ENCODE results near the gene TWIST2.

The TWIST2 gene

GRCh38 chr2:238903141-238903540 lies 55.3 kb downstream of the TWIST2 start:
- DNase-seq (ENCODE audit: low read depth in 4 of 4, low spot score in 1 of 4), result no peak

GRCh38 chr2:238904177-238904576 lies 56.3 kb downstream of the TWIST2 start:
- DNase-seq (ENCODE audit: low read depth in 4 of 4, low spot score in 1 of 4), result no peak

DNA sequence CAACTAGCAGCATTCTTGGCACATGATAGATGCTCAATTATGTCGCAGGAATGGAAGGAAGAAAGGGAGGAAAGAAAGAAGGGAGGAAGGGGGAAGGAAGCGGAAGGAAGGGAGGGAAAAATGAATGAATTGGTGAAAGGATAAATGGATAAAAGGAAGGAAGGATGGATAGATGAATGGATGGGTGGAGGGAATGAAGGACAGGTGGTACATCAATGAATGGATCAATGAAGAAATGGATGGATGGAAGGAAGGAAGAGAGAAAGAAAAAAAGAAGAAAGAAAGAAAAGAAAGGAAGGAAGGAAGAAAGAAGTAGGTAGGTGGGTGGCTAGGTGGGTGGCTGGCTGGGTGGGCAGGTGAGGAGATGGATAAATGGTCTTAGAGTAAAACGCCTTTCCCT lies 56.8 kb downstream of the TWIST2 start:
- DNase-seq (ENCODE audit: low read depth in 4 of 4, low spot score in 1 of 4), result no peak

- DNase-seq (ENCODE audit: low read depth in 4 of 4, low spot score in 1 of 4), result no peak
These were observed 57.3 kb downstream of the TWIST2 start for GRCh38 chr2:238905224-238905623.

GRCh38 chr2:238905644-238906043 lies 57.8 kb downstream of the TWIST2 start:
- no peak for DNase-seq (ENCODE audit: low read depth in 4 of 4, low spot score in 1 of 4)

DNA sequence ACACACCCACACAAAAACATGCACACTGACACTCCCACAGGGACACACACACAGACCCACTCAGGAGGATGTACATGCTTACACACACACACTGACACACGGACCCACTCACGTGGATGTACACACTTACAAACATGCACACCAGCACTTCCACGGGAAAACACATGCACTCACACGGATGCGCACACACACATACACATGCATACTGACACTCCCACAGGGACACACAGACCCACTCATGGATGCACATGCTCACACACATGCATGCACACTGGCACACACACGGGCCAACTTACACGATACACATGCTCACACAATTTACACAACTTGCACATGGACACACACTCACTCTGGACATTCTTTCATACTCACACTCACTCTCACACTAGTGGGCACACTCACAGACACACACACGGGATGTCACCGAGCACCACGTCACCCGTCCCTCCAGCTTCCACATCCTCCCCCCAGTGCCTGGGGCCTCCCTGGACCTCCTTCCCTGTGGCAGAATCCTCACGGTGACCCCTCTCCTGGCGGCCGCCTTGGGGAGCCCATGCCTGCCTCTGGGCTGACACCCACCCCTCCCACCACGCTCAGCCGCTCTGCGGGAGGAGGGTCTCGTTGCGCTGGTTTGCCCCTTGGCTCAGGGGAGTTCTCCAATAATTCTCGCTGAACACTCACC lies 58.5 kb downstream of the TWIST2 start:
- DNase-seq (ENCODE audit: low read depth in 4 of 4, low spot score in 1 of 4), result no peak

DNA sequence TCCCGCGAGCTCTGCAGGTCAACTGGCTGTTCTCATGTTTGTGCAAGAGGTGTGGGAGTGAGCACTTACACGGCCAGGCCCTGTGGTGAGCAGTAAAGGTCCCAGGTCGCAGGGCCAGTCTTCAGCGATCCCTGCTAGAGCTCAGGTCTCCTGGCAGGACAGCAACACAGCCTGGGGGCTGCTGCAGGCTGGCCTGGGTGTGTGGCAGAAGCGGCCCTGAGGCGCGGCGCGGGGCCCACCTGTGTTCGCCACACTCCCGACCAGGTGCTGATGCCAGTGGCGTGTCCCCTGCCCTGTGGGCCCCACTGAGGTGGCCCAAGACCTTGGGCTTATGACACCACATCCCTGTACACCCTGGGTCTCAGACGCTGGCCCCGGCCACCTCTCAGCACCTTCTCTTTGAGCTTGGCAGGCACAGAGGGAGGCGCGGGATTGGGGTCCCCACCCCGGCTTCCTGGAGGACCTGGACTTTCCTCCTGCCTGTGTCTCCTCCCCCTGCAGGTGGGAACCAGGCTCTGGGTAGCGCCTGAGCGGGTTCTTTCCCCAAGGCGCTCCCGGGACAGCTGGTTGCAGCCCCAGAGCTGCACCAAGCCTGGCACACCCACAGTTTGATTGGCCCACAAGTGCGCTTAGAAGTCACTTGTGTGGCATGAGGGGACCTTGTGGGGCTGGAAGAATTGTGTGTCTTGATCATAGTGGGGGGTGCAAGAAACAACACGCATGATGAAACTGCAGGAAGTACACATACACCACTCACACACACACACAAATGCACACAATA lies 59.2 kb downstream of the TWIST2 start:
- DNase-seq (ENCODE audit: low read depth in 4 of 4, low spot score in 1 of 4), result no peak

GRCh38 chr2:238907717-238908173 lies 59.9 kb downstream of the TWIST2 start:
- no peak for DNase-seq (ENCODE audit: low read depth in 4 of 4, low spot score in 1 of 4)

GRCh38 chr2:238908960-238909951 lies 61.4 kb downstream of the TWIST2 start:
- no peak for DNase-seq (ENCODE audit: low read depth in 4 of 4, low spot score in 1 of 4)

GRCh38 chr2:238910751-238911351 lies 63.0 kb downstream of the TWIST2 start:
- no peak for DNase-seq (ENCODE audit: low read depth in 4 of 4, low spot score in 1 of 4)

GRCh38 chr2:238911376-238912227 lies 63.7 kb downstream of the TWIST2 start:
- no peak for DNase-seq (ENCODE audit: low read depth in 4 of 4, low spot score in 1 of 4)

- no peak for DNase-seq (ENCODE audit: low read depth in 4 of 4, low spot score in 1 of 4)
These were observed 64.5 kb downstream of the TWIST2 start for GRCh38 chr2:238912228-238912915.

- no peak for DNase-seq (ENCODE audit: low read depth in 4 of 4, low spot score in 1 of 4)
These were observed 65.3 kb downstream of the TWIST2 start for GRCh38 chr2:238912916-238913875.

DNA sequence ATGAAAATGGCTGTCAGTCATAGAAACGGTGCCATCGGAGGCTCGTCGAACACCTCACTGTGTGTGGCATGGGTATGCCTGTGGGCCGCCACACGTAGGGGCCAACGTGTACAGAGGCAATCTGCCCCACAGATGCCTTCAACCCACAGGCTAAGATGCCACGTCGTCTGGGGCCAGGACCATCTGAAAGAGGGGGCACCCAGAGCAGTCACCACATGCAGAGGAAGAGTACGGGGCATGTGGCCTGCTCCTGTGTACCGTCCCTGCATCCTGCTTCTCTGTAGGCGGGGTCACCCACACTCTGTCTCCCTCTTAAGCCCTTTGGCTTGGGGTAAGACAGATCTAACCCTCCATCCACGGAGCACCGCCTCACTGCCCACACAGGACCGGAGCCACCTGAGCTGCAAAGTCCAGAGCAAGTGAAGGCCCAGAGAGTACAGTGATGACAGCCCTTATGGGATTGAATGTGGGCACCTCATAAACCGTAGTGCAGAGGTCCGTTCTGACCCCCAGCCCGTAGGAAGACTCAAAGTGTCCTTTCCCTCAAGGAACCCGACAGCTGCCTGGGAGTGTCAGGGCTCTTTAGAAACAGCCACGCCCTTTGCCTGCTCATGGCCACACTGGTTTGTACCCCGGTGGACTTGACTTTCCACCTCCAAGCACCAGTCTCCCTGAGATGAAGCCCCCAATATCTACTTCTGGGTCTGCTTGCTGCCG lies 66.2 kb downstream of the TWIST2 start:
- DNase-seq (ENCODE audit: low read depth in 4 of 4, low spot score in 1 of 4), result no peak

GRCh38 chr2:238914648-238915015 lies 66.7 kb downstream of the TWIST2 start:
- DNase-seq (ENCODE audit: low read depth in 4 of 4, low spot score in 1 of 4), result no peak

DNA sequence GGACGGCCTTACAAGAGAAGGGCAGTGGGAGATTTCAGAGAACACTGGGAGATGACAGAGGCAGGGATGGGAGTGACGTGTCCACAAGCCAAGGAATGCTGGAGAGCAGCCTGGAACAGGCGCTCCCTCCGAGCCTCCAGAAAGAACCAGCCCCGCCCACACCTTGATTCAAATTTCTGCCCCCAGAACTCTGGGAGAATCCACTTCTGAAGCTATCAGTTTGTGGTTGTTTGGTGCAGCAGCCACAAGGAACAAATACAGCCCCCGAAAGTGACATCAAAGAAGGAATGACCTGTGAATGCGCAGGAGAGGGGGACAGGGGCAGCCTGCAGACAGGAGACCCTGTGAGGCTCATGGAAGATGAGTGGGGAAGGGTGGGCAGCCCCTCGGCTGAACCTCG lies 67.3 kb downstream of the TWIST2 start:
- DNase-seq (ENCODE audit: low read depth in 4 of 4, low spot score in 1 of 4), result no peak

DNA sequence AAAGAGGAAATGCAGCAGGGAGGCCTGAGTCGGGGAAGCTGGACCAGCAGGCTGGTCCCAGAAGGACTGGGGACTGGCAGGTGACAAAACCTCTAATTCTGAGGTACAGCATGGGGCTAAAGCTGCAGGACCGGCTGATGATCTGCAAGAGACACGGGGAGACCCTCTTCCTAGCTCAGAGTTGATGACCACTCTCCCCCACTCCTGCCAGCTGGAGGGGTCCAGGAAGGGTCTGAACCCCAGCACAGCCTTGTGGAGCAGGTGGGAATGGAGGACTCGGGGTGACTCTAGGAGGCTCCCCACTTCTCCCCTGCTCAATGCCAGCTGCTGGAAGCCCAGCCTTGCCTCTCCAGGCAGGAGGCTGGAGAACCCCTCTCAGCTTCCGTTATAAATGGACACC lies 67.7 kb downstream of the TWIST2 start:
- no peak for DNase-seq (ENCODE audit: low read depth in 4 of 4, low spot score in 1 of 4)

Measured in stimulated activated CD4-positive, alpha-beta T cell treated with anti-CD3 and anti-CD28 coated beads, Interleukin-1b, Interleukin-23, amount 100 ng/mL, for 24 hours (primary cell).